HepG2 (cell line): ENCODE data around the gene ARHGEF39. TPM values are rescaled to one million over a fixed set of nuclear protein-coding genes. Genes with fewer than 3 reads are reported as not detected.

Source experiments
- CC2D1A ChIP-seq: sonication (generic); formaldehyde crosslinking; IDR thresholded peaks from 2 replicates; pipeline ENCODE4 v1.8.1; 2023; ENCODE audit warnings: mild to moderate bottlenecking, missing genetic modification reagents
- ELF1 ChIP-seq: sonication (generic); formaldehyde crosslinking; IDR thresholded peaks from 2 replicates; pipeline ENCODE4 v1.4.0; 2020; ENCODE audit warnings: missing genetic modification reagents
- KDM5B ChIP-seq: sonication (generic); formaldehyde crosslinking; IDR thresholded peaks from 2 replicates; pipeline ENCODE4 v1.4.0; 2020; ENCODE audit warnings: missing genetic modification reagents, mild to moderate bottlenecking, borderline replicate concordance
- LBX2 ChIP-seq: sonication (generic); formaldehyde crosslinking; IDR thresholded peaks from 2 replicates; pipeline ENCODE4 v1.5.0; 2020; ENCODE audit warnings: missing genetic modification reagents, mild to moderate bottlenecking, borderline replicate concordance
- MATR3 ChIP-seq: sonication (generic); formaldehyde crosslinking; IDR thresholded peaks from 2 replicates; pipeline ENCODE4 v1.4.0; 2020; ENCODE audit warnings: missing genetic modification reagents
- MTA1 ChIP-seq: sonication (generic); formaldehyde crosslinking; IDR thresholded peaks from 2 replicates; pipeline ENCODE4 v1.4.0; 2020; ENCODE audit warnings: missing genetic modification reagents, mild to moderate bottlenecking, borderline replicate concordance
- MXD4 ChIP-seq: IDR thresholded peaks from 2 replicates; pipeline ENCODE4 v1.6.1; 2016; ENCODE audit warnings: mild to moderate bottlenecking, missing biosample characterization, missing genetic modification reagents
- NFYB ChIP-seq: sonication (generic); formaldehyde crosslinking; IDR thresholded peaks from 2 replicates; pipeline ENCODE4 v1.4.0; 2020; ENCODE audit warnings: missing genetic modification reagents
- NR2C2 ChIP-seq: sonication (generic); formaldehyde crosslinking; IDR thresholded peaks from 2 replicates; pipeline ENCODE4 v1.4.0; 2020; ENCODE audit warnings: missing genetic modification reagents, mild to moderate bottlenecking, moderate library complexity, borderline replicate concordance
- PAWR ChIP-seq: sonication (generic); formaldehyde crosslinking; IDR thresholded peaks from 2 replicates; pipeline ENCODE4 v1.4.0; 2020; ENCODE audit warnings: missing genetic modification reagents, mild to moderate bottlenecking, borderline replicate concordance
- PCBP1 ChIP-seq: fragments of 200-400 bp; formaldehyde crosslinking; IDR thresholded peaks from 2 replicates; pipeline ENCODE4 v1.6.1; 2017; ENCODE audit warnings: mild to moderate bottlenecking, low read depth, low read length, borderline replicate concordance
- PRMT3 ChIP-seq: sonication (generic); formaldehyde crosslinking; IDR thresholded peaks from 2 replicates; pipeline ENCODE4 v1.8.1; 2022; ENCODE audit warnings: low read depth, mild to moderate bottlenecking, moderate library complexity, missing genetic modification reagents, borderline replicate concordance
- RXRB ChIP-seq: IDR thresholded peaks from 2 replicates; pipeline ENCODE4 v1.6.1; 2016; ENCODE audit warnings: borderline replicate concordance, missing genetic modification reagents, missing compliant biosample characterization
- SATB2 ChIP-seq: sonication (generic); formaldehyde crosslinking; IDR thresholded peaks from 2 replicates; pipeline ENCODE4 v1.5.0; 2020; ENCODE audit warnings: missing genetic modification reagents
- SIX4 ChIP-seq: sonication (generic); formaldehyde crosslinking; IDR thresholded peaks from 2 replicates; pipeline ENCODE4 v1.4.0; 2020; ENCODE audit warnings: missing genetic modification reagents
- SMARCC2 ChIP-seq: fragments of 450-650 bp; IDR thresholded peaks from 2 replicates; pipeline ENCODE4 v1.6.1; 2017; ENCODE audit warnings: antibody characterized with exemption, mild to moderate bottlenecking
- TEAD2 ChIP-seq: sonication (generic); formaldehyde crosslinking; IDR thresholded peaks from 2 replicates; pipeline ENCODE4 v1.9.0; 2021; ENCODE audit warnings: missing genetic modification reagents
- ZMYM3 ChIP-seq: sonication (generic); formaldehyde crosslinking; IDR thresholded peaks from 2 replicates; pipeline ENCODE4 v1.5.1; 2020; ENCODE audit warnings: mild to moderate bottlenecking, missing genetic modification reagents
- ZNF264 ChIP-seq: sonication (generic); formaldehyde crosslinking; IDR thresholded peaks from 2 replicates; pipeline ENCODE4 v1.4.0; 2020; ENCODE audit warnings: missing genetic modification reagents
- ZNF44 ChIP-seq: sonication (generic); formaldehyde crosslinking; IDR thresholded peaks from 2 replicates; pipeline ENCODE4 v1.5.1; 2020; ENCODE audit warnings: mild to moderate bottlenecking, missing genetic modification reagents
- ZNF761 ChIP-seq: sonication (generic); formaldehyde crosslinking; conservative IDR thresholded peaks from 2 replicates; pipeline ENCODE4 v1.4.0; 2020; ENCODE audit warnings: mild to moderate bottlenecking, missing genetic modification reagents
- ZNF800 ChIP-seq: sonication (generic); formaldehyde crosslinking; IDR thresholded peaks from 2 replicates; pipeline ENCODE4 v1.4.0; 2020; ENCODE audit warnings: missing genetic modification reagents
- polyA plus RNA-seq, 8 experiments: library from polyadenylated mRNA; depleted of rRNA in 3 of 8; stranded (reverse) in 7 of 8; unstranded in 1 of 8; fragments of >200 nt; fragmentation: Illumina TruSeq in 4 of 8; extraction: Trizol in 4 of 8; gene quantifications; 2 replicates each; pipeline versions ENCODE4 v1.2.1 to v1.2.3, GENCODE V29; 2011 to 2016; ENCODE audit warnings: low read depth in 4 of 8, missing spikeins in 1 of 8, mixed read lengths in 1 of 8; ENCODE audit not compliant: insufficient read depth in 1 of 8
- total RNA-seq, 5 experiments: library from RNA; depleted of rRNA; stranded (reverse); fragments of >200 nt; fragmentation: Illumina TruSeq; extraction: Trizol; gene quantifications; 2 replicates each; pipeline ENCODE4 v1.2.3, GENCODE V29; 2016; ENCODE audit warnings: low read depth in 1 of 5
- TF ChIP-seq, protein P1 (sequence below): sonication (generic); formaldehyde crosslinking; IDR thresholded peaks from 2 replicates; pipeline ENCODE4 v1.4.0; 2020; ENCODE audit warnings: missing genetic modification reagents; ENCODE audit errors: not compliant biosample characterization
- TF ChIP-seq, protein P2 (sequence below): IDR thresholded peaks from 2 replicates; pipeline ENCODE4 v1.6.1; 2016; ENCODE audit warnings: missing genetic modification reagents, missing compliant biosample characterization
- TF ChIP-seq, protein P3 (sequence below): sonication (generic); formaldehyde crosslinking; IDR thresholded peaks from 2 replicates; pipeline ENCODE4 v1.9.0; 2021; ENCODE audit warnings: missing genetic modification reagents, borderline replicate concordance

Gene ARHGEF39
- total and polyA plus RNA-seq, 2 of the 13 experiments (the other 11 are each of a cell fraction or from before 2014, with no cell fraction given), result 11.2 to 12.3 TPM

GRCh38 chr9:35669331-35670145 lies 4.5 kb upstream of the ARHGEF39 start (continued):
- TF ChIP-seq SATB2 (CRISPR knock-in tag) (no peak), NR2C2 (CRISPR knock-in tag) (no peak), ZNF761 (CRISPR knock-in tag) (no peak), PRMT3 (no peak), MATR3 (CRISPR knock-in tag) (no peak), ZNF800 (no peak), MTA1 (no peak), ZNF44 (no peak), LBX2 (no peak), ELF1 (CRISPR knock-in tag) (peak; percentile 17; the same call in 1 of the 2 replicates), SMARCC2 (no peak), SIX4 (CRISPR knock-in tag) (peak; percentile 93), RXRB (CRISPR knock-in tag) (no peak), PCBP1 (no peak), MXD4 (CRISPR knock-in tag) (peak; percentile 55; the same call in 1 of the 2 replicates), NFYB (CRISPR knock-in tag) (no peak), ZMYM3 (CRISPR knock-in tag) (peak; percentile 75), PAWR (CRISPR knock-in tag) (no peak), TEAD2 (no peak), CC2D1A (CRISPR knock-in tag) (no peak), KDM5B (CRISPR knock-in tag) (no peak), ZNF264 (no peak)
- TF ChIP-seq, protein P1, sequence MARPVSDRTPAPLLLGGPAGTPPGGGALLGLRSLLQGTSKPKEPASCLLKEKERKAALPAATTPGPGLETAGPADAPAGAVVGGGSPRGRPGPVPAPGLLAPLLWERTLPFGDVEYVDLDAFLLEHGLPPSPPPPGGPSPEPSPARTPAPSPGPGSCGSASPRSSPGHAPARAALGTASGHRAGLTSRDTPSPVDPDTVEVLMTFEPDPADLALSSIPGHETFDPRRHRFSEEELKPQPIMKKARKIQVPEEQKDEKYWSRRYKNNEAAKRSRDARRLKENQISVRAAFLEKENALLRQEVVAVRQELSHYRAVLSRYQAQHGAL (CRISPR knock-in tag), result no peak
- TF ChIP-seq, protein P2, sequence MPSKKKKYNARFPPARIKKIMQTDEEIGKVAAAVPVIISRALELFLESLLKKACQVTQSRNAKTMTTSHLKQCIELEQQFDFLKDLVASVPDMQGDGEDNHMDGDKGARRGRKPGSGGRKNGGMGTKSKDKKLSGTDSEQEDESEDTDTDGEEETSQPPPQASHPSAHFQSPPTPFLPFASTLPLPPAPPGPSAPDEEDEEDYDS (CRISPR knock-in tag), result peak; percentile 38; the same call in 1 of the 2 replicates
- TF ChIP-seq, protein P3, sequence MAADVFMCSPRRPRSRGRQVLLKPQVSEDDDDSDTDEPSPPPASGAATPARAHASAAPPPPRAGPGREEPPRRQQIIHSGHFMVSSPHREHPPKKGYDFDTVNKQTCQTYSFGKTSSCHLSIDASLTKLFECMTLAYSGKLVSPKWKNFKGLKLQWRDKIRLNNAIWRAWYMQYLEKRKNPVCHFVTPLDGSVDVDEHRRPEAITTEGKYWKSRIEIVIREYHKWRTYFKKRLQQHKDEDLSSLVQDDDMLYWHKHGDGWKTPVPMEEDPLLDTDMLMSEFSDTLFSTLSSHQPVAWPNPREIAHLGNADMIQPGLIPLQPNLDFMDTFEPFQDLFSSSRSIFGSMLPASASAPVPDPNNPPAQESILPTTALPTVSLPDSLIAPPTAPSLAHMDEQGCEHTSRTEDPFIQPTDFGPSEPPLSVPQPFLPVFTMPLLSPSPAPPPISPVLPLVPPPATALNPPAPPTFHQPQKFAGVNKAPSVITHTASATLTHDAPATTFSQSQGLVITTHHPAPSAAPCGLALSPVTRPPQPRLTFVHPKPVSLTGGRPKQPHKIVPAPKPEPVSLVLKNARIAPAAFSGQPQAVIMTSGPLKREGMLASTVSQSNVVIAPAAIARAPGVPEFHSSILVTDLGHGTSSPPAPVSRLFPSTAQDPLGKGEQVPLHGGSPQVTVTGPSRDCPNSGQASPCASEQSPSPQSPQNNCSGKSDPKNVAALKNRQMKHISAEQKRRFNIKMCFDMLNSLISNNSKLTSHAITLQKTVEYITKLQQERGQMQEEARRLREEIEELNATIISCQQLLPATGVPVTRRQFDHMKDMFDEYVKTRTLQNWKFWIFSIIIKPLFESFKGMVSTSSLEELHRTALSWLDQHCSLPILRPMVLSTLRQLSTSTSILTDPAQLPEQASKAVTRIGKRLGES (CRISPR knock-in tag), result no peak
